Parathyroid adenoma (tissue), 2 donors: ENCODE data around the gene CCNG2.

Source experiments
- H2AFZ ChIP-seq: fragments of 300-600 bp; sonication (generic); one replicate; pipeline ENCODE4 v1.7.0; 2017; ENCODE audit warnings: antibody characterized with exemption, mild to moderate bottlenecking
- H3K27ac ChIP-seq: fragments of 300-600 bp; sonication (generic); one replicate; pipeline ENCODE4 v1.7.0; 2017
- H3K27me3 ChIP-seq: fragments of 300-600 bp; sonication (generic); one replicate; pipeline ENCODE4 v1.7.0; 2017; ENCODE audit warnings: low read length; ENCODE audit not compliant: control insufficient read depth, insufficient read depth
- H3K36me3 ChIP-seq: fragments of 300-600 bp; sonication (generic); one replicate; pipeline ENCODE4 v1.7.0; 2017; ENCODE audit warnings: low read length; ENCODE audit not compliant: control insufficient read depth, insufficient read depth
- H3K4me1 ChIP-seq: fragments of 300-600 bp; sonication (generic); one replicate; pipeline ENCODE4 v1.7.0; 2017; ENCODE audit warnings: control low read depth
- H3K4me2 ChIP-seq: fragments of 300-600 bp; sonication (generic); one replicate; pipeline ENCODE4 v1.7.0; 2017; ENCODE audit warnings: low read length
- H3K4me3 ChIP-seq: fragments of 300-600 bp; sonication (generic); one replicate; pipeline ENCODE4 v1.7.0; 2017; ENCODE audit warnings: low read depth, low read length
- H3K79me2 ChIP-seq: fragments of 300-600 bp; sonication (generic); one replicate; pipeline ENCODE4 v1.7.0; 2017; ENCODE audit warnings: control low read depth
- H3K9ac ChIP-seq: fragments of 300-600 bp; sonication (generic); one replicate; pipeline ENCODE4 v1.7.0; 2017; ENCODE audit warnings: mild to moderate bottlenecking
- H3K9me3 ChIP-seq: fragments of 300-600 bp; sonication (generic); one replicate; pipeline ENCODE4 v1.7.0; 2017; ENCODE audit warnings: low read length; ENCODE audit not compliant: control insufficient read depth
- TF ChIP-seq, protein P1 (sequence below): fragments of 300-600 bp; sonication (generic); IDR thresholded peaks from one replicate; pipeline ENCODE4 v1.7.0; 2017; ENCODE audit warnings: antibody characterized with exemption, mild to moderate bottlenecking
- donor health status: primary hyperparathyroidism.

CCNG2 gene

DNA sequence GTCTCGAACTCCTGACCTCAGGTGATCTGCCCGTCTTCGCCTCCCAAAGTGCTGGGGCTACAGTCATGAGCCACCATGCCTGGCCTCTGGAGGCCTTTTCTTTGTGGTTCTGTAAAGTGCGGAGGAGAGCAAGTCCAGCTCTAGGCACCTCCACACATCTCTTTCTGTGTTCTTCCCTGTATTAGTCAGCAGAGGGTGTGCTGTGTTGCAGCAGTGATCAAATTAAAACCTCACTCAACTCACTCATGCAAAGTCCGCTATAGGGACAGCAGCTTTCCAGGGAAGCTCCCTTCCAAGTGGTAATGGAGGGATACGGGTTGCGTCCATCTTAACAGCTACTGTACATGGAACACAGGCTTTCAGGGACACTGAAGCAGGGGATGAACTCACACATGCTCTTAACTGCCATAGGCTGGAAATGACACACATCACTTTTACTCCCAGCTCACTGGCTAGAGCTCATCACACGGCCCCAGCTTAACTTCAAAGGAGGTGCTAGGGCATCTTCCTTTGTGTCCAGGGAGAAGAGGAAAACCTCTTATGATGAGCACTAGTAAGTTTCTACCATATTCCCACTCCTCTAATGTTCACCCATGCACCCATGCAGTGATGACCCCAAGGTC is 36.0 kb upstream of the CCNG2 start:
- no peaks in the 10 kb centered on the region for H3K9me3 ChIP-seq
- no peaks in the 10 kb centered on the region for H3K36me3 ChIP-seq
- TF ChIP-seq, protein P1, sequence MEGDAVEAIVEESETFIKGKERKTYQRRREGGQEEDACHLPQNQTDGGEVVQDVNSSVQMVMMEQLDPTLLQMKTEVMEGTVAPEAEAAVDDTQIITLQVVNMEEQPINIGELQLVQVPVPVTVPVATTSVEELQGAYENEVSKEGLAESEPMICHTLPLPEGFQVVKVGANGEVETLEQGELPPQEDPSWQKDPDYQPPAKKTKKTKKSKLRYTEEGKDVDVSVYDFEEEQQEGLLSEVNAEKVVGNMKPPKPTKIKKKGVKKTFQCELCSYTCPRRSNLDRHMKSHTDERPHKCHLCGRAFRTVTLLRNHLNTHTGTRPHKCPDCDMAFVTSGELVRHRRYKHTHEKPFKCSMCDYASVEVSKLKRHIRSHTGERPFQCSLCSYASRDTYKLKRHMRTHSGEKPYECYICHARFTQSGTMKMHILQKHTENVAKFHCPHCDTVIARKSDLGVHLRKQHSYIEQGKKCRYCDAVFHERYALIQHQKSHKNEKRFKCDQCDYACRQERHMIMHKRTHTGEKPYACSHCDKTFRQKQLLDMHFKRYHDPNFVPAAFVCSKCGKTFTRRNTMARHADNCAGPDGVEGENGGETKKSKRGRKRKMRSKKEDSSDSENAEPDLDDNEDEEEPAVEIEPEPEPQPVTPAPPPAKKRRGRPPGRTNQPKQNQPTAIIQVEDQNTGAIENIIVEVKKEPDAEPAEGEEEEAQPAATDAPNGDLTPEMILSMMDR = peak; percentile 27
- no peak overlapping the region for H3K9ac ChIP-seq
- H3K4me1 ChIP-seq = no peaks in the 10 kb centered on the region
- H2AFZ ChIP-seq = peak overlapping the region; percentile 49
- H3K4me3 ChIP-seq = no peak overlapping the region
- no peak overlapping the region for H3K4me2 ChIP-seq
- H3K79me2 ChIP-seq = no peaks in the 10 kb centered on the region
- H3K27me3 ChIP-seq = no peaks in the 10 kb centered on the region
- H3K27ac ChIP-seq = no peak overlapping the region

DNA sequence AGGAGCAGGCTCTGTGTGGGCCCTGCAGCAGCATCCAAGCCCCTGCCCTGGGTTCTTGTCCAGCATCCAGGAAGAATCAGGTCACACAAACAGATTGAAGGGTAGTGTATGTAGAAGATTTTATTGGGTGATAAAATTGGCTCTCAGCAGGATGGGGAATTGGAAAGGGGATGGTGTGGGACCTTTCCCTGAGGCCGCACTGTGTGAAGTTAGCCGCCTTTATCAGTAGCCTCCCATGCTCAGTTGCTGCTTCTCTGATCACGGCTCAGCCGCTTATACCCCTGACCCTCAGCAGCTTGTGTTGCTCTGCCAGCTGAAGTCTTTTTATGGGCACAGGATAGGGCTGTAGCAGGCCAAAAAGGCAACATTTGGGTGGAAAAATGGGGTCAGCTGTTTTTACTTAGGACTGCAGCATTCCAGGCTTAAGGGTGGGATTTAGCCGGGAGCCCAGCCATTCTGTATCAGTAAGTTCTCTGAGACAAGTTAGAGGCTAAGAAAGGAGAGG is 35.2 kb upstream of the CCNG2 start:
- Histone ChIP-seq H2AFZ (no peak overlapping the region), H3K27me3 (no peaks in the 10 kb centered on the region), H3K27ac (no peak overlapping the region), H3K79me2 (no peaks in the 10 kb centered on the region), H3K4me1 (no peaks in the 10 kb centered on the region), H3K9me3 (no peaks in the 10 kb centered on the region), H3K4me3 (no peak overlapping the region), H3K36me3 (no peaks in the 10 kb centered on the region), H3K4me2 (no peak overlapping the region), H3K9ac (no peak overlapping the region)
- TF ChIP-seq, protein P1 = no peak

DNA sequence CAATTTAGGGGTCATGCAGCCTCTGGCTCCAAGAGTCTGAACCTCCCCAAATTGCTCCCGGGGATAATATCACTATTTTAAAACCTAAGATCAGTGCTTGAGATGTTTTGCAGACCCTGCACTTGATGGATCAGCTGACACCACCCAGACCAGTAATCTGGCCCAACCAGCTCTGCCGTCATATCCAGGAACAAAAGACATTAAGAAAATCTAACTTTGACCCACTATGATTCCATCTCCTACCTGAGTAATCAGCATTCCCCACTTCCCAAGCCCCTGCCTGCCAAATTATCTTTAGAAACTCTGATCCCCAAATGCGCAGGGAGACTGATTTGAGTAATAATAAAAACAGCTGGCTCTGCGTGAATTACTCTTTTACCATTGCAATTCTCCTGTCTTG is 34.4 kb upstream of the CCNG2 start:
- Histone ChIP-seq H3K27me3 (no peaks in the 10 kb centered on the region), H3K9ac (no peak overlapping the region), H3K4me3 (no peak overlapping the region), H3K4me2 (no peak overlapping the region), H3K4me1 (no peaks in the 10 kb centered on the region), H2AFZ (no peak overlapping the region), H3K36me3 (no peaks in the 10 kb centered on the region), H3K79me2 (no peaks in the 10 kb centered on the region), H3K9me3 (no peaks in the 10 kb centered on the region), H3K27ac (no peak overlapping the region)
- TF ChIP-seq, protein P1 = no peak

DNA sequence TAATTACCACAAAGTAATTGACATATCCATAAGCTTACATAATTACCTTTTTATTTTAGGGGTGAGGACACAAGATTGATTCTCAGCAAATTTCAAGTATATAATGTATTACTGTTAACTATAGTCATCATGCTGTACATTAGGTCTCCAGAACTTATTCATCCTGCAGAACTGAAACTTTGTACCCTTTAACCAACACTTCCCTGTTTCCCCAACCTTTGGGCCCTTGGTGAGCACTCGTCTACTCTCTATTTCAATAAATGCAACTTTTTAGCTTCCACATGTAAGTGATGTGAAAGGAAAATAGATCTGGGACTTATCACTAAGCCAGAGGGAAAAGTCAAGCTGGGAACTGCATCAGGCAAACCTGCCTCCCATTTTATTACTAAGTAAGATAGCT is 33.6 kb upstream of the CCNG2 start:
- Histone ChIP-seq H2AFZ (no peak overlapping the region), H3K79me2 (no peaks in the 10 kb centered on the region), H3K4me2 (no peak overlapping the region), H3K9me3 (no peaks in the 10 kb centered on the region), H3K27me3 (no peaks in the 10 kb centered on the region), H3K4me3 (no peak overlapping the region), H3K9ac (no peak overlapping the region), H3K4me1 (no peaks in the 10 kb centered on the region), H3K27ac (no peak overlapping the region), H3K36me3 (no peaks in the 10 kb centered on the region)
- TF ChIP-seq, protein P1 = no peak

DNA sequence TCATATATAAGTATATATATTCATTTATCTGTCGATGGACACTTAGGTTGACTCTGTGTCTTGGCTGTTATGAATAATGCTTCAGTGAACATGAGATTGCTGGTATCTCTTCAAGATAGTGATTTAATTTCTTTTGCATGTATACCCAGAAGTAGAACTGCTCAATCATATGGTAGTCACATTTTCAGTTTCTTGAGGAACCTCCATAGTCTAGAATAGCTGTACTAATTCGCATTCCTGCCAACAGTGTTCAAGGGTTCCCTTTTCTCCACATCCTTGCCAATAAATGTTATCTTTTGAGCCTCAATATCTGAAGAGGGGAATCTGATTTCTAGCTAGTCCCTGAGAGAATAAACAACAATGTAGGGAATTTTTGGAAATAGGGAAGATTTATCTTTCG is 32.4 kb upstream of the CCNG2 start:
- H3K27ac ChIP-seq = no peak overlapping the region
- H3K79me2 ChIP-seq = no peaks in the 10 kb centered on the region
- H3K4me1 ChIP-seq = no peaks in the 10 kb centered on the region
- H3K27me3 ChIP-seq = no peaks in the 10 kb centered on the region
- H2AFZ ChIP-seq = no peak overlapping the region
- TF ChIP-seq, protein P1 = no peak
- no peak overlapping the region for H3K4me2 ChIP-seq
- H3K9me3 ChIP-seq = no peaks in the 10 kb centered on the region
- no peak overlapping the region for H3K9ac ChIP-seq
- no peak overlapping the region for H3K4me3 ChIP-seq
- no peaks in the 10 kb centered on the region for H3K36me3 ChIP-seq
